HG03095 (cell line): ENCODE data around the gene PCCA.
"Not testable (repeated sequence)": the region's sequence is repeated elsewhere in the genome, so short reads cannot be mapped to it uniquely, and the experiment has no call there.

Source experiments
- ATAC-seq: cut with Tn5 transposase; IDR thresholded peaks from one replicate; pipeline ENCODE4 v1.9.1; 2021; ENCODE audit warnings: moderate library complexity; ENCODE audit not compliant: unreplicated experiment

Gene PCCA

GRCh38 chr13:100235311-100235901 lies 146.5 kb downstream of the PCCA start:
- no peak for ATAC-seq

- no peak for ATAC-seq
Measured at GRCh38 chr13:100240109-100240779, 151.4 kb downstream of the PCCA start.

- no peak for ATAC-seq
Measured at GRCh38 chr13:100244431-100244830, 155.5 kb downstream of the PCCA start.

- no peak for ATAC-seq
Measured at GRCh38 chr13:100245104-100245503, 156.2 kb downstream of the PCCA start.

- ATAC-seq = no peak
Measured at GRCh38 chr13:100247937-100248336, 159.0 kb downstream of the PCCA start.

GRCh38 chr13:100254002-100254401 lies 165.1 kb downstream of the PCCA start:
- ATAC-seq = no peak

GRCh38 chr13:100262404-100262803 lies 173.5 kb downstream of the PCCA start:
- no peak for ATAC-seq

GRCh38 chr13:100266026-100266425 lies 177.1 kb downstream of the PCCA start:
- no peak for ATAC-seq

- ATAC-seq = no peak
Measured at GRCh38 chr13:100269837-100270236, 180.9 kb downstream of the PCCA start.

GRCh38 chr13:100273138-100273537 lies 184.2 kb downstream of the PCCA start:
- no peak for ATAC-seq

GRCh38 chr13:100273552-100273951 lies 184.7 kb downstream of the PCCA start:
- no peak for ATAC-seq

GRCh38 chr13:100274942-100275506 lies 186.1 kb downstream of the PCCA start:
- no peak for ATAC-seq

- ATAC-seq = no peak
Measured at GRCh38 chr13:100275746-100276145, 186.9 kb downstream of the PCCA start.

- ATAC-seq = no peak
Measured at GRCh38 chr13:100280681-100281080, 191.8 kb downstream of the PCCA start.

GRCh38 chr13:100282306-100282705 lies 193.4 kb downstream of the PCCA start:
- ATAC-seq = not testable (repeated sequence)

GRCh38 chr13:100290165-100290801 lies 201.4 kb downstream of the PCCA start:
- no peak for ATAC-seq

- ATAC-seq = no peak
Measured at GRCh38 chr13:100291624-100292023, 202.7 kb downstream of the PCCA start.

GRCh38 chr13:100297413-100297812 lies 208.5 kb downstream of the PCCA start:
- no peak for ATAC-seq

- ATAC-seq = no peak
Measured at GRCh38 chr13:100298116-100298681, 209.3 kb downstream of the PCCA start.

- no peak for ATAC-seq
Measured at GRCh38 chr13:100298691-100299090, 209.8 kb downstream of the PCCA start.

- no peak for ATAC-seq
Measured at GRCh38 chr13:100300243-100300642, 211.3 kb downstream of the PCCA start.

- no peak for ATAC-seq
Measured at GRCh38 chr13:100300708-100301107, 211.8 kb downstream of the PCCA start.
